NCI-H146 treated with DMSO at 0.1 percent for 48 hours (cell line): ENCODE data around the gene P2RY2.

Experiments
- DNase-seq: peaks from one replicate; lab custom pipeline; 2025; ENCODE audit not compliant: unreplicated experiment; lab: John Stamatoyannopoulos, UW

Gene P2RY2

GRCh38 chr11:73281796-73282660 lies 63.9 kb downstream of the P2RY2 start:
- no peak for DNase-seq

GRCh38 chr11:73283276-73284000 lies 65.4 kb downstream of the P2RY2 start:
- DNase-seq = no peak

- no peak for DNase-seq
Observed at GRCh38 chr11:73284106-73284505, 66.0 kb downstream of the P2RY2 start.

DNA sequence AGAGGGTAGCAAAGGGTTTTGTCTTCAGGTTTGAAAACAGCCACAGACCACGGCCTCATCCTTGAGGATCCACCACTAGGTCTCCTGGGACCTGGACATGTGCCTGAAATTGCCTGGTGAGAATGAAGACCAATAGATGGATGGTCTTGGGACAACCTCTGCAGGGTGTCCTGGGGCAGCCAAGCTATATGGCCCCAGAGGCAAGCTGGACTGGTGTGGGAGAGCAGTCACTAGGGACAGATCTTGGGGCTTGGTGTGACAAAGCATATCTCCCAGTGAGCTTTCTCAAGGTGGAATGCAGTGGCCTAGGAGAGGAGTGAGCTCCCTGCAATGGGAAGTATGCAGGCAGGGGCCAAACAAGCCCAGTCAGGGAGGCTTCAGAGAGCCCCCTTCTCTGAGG lies 67.6 kb downstream of the P2RY2 start:
- no peak for DNase-seq
